Measurements from ENCODE around the gene MAGEB16. TPM values are rescaled to one million over a fixed set of nuclear protein-coding genes. Genes with fewer than 3 reads are reported as not detected.

The MAGEB16 gene
- total RNA-seq, 1 experiment from 2014 or later = not detected

GRCh38 chrX:35829501-35829900 lies 31.4 kb downstream of the MAGEB16 start:
- Mint-ChIP-seq H3K27me3 (ENCODE audit: insufficient read depth, unreplicated experiment) (no peaks in the 10 kb centered on the region), H3K9me3 (ENCODE audit: unreplicated experiment) (peaks cover 9% of the 10 kb centered on the region), H3K4me1 (ENCODE audit: low read depth, unreplicated experiment) (no peaks in the 10 kb centered on the region), H3K27ac (ENCODE audit: unreplicated experiment) (no peak overlapping the region), H3K4me3 (ENCODE audit: unreplicated experiment) (no peak overlapping the region), H3K36me3 (ENCODE audit: insufficient read depth, unreplicated experiment) (no peaks in the 10 kb centered on the region)
- intact Hi-C loops (cut with micrococcal nuclease; ENCODE audit: unreplicated experiment) = no loop called here
- CTCF ChIA-PET = no interaction called here
- Histone ChIP-seq H3K9me3 (no peaks in the 10 kb centered on the region), H3K36me3 (ENCODE audit: control insufficient read depth, insufficient read depth, low read length) (no peaks in the 10 kb centered on the region), H3K27me3 (replicated peaks; ENCODE audit: control insufficient read depth, insufficient read depth, low read length) (no peaks in the 10 kb centered on the region), H3K4me3 (ENCODE audit: low read depth, low read length) (no peak overlapping the region), H3K4me1 (peaks cover 8% of the 10 kb centered on the region)
- no TSS peak for BruUV-seq (replicated peaks)
- DNase-seq = no peak
- TF ChIP-seq CTCF (IDR thresholded peaks at IDR 0.05; ENCODE audit: insufficient read depth in 1 of 2, low read depth in 1 of 2, low read length in 1 of 2, severe bottlenecking in 1 of 2, unreplicated experiment in 1 of 2) = no peak
- POLR2A ChIA-PET = no interaction called here

- no peaks in the 10 kb centered on the region for H3K4me1 Mint-ChIP-seq (ENCODE audit: low read depth, unreplicated experiment)
- Histone ChIP-seq H3K36me3 (ENCODE audit: control insufficient read depth, insufficient read depth, low read length) (no peaks in the 10 kb centered on the region), H3K9me3 (no peaks in the 10 kb centered on the region), H3K4me1 (no peaks in the 10 kb centered on the region), H3K4me3 (ENCODE audit: low read depth, low read length) (no peak overlapping the region), H3K27me3 (replicated peaks; ENCODE audit: control insufficient read depth, insufficient read depth, low read length) (no peaks in the 10 kb centered on the region)
- intact Hi-C loops (cut with micrococcal nuclease; ENCODE audit: unreplicated experiment) = no loop called here
- no peak for DNase-seq
- TF ChIP-seq CTCF (IDR thresholded peaks at IDR 0.05; ENCODE audit: insufficient read depth in 1 of 2, low read depth in 1 of 2, low read length in 1 of 2, severe bottlenecking in 1 of 2, unreplicated experiment in 1 of 2) = no peak
- BruUV-seq (replicated peaks) = no TSS peak
- no peaks in the 10 kb centered on the region for H3K27me3 Mint-ChIP-seq (ENCODE audit: insufficient read depth, unreplicated experiment)
- H3K27ac Mint-ChIP-seq (ENCODE audit: unreplicated experiment) = no peak overlapping the region
- H3K4me3 Mint-ChIP-seq (ENCODE audit: unreplicated experiment) = no peak overlapping the region
- H3K36me3 Mint-ChIP-seq (ENCODE audit: insufficient read depth, unreplicated experiment) = no peaks in the 10 kb centered on the region
- POLR2A ChIA-PET = no interaction called here
- H3K9me3 Mint-ChIP-seq (ENCODE audit: unreplicated experiment) = no peaks in the 10 kb centered on the region
- CTCF ChIA-PET = no interaction called here
Measured at GRCh38 chrX:35841872-35842271, 43.7 kb downstream of the MAGEB16 start.

- Mint-ChIP-seq H3K27ac (ENCODE audit: unreplicated experiment) (no peak overlapping the region), H3K36me3 (ENCODE audit: insufficient read depth, unreplicated experiment) (no peaks in the 10 kb centered on the region), H3K27me3 (ENCODE audit: insufficient read depth, unreplicated experiment) (no peaks in the 10 kb centered on the region), H3K4me1 (ENCODE audit: low read depth, unreplicated experiment) (no peaks in the 10 kb centered on the region), H3K4me3 (ENCODE audit: unreplicated experiment) (no peak overlapping the region), H3K9me3 (ENCODE audit: unreplicated experiment) (no peaks in the 10 kb centered on the region)
- POLR2A ChIA-PET = no interaction called here
- no peak overlapping the region for H3K4me3 ChIP-seq (ENCODE audit: low read depth, low read length)
- no peaks in the 10 kb centered on the region for H3K4me1 ChIP-seq
- intact Hi-C loops (cut with micrococcal nuclease; ENCODE audit: unreplicated experiment) = no loop called here
- no peak for TF ChIP-seq CTCF (IDR thresholded peaks at IDR 0.05; ENCODE audit: insufficient read depth in 1 of 2, low read depth in 1 of 2, low read length in 1 of 2, severe bottlenecking in 1 of 2, unreplicated experiment in 1 of 2)
- H3K36me3 ChIP-seq (ENCODE audit: control insufficient read depth, insufficient read depth, low read length) = no peaks in the 10 kb centered on the region
- H3K27me3 ChIP-seq (replicated peaks; ENCODE audit: control insufficient read depth, insufficient read depth, low read length) = no peaks in the 10 kb centered on the region
- DNase-seq = no peak
- CTCF ChIA-PET = no interaction called here
- no peaks in the 10 kb centered on the region for H3K9me3 ChIP-seq
- BruUV-seq (replicated peaks) = no TSS peak
Measured at GRCh38 chrX:35842674-35843073, 44.5 kb downstream of the MAGEB16 start.
